ENCODE measurements around the gene MAPK14.

- TF ChIP-seq CLOCK (CRISPR knock-in tag; IDR thresholded peaks at IDR 0.05; ENCODE audit: borderline replicate concordance), result no peak
- TF ChIP-seq ZBTB2 (IDR thresholded peaks at IDR 0.05), result no peak
- no peak for TF ChIP-seq RAD51 (IDR thresholded peaks at IDR 0.05; ENCODE audit: borderline replicate concordance, low read depth)
- TF ChIP-seq, protein P1, sequence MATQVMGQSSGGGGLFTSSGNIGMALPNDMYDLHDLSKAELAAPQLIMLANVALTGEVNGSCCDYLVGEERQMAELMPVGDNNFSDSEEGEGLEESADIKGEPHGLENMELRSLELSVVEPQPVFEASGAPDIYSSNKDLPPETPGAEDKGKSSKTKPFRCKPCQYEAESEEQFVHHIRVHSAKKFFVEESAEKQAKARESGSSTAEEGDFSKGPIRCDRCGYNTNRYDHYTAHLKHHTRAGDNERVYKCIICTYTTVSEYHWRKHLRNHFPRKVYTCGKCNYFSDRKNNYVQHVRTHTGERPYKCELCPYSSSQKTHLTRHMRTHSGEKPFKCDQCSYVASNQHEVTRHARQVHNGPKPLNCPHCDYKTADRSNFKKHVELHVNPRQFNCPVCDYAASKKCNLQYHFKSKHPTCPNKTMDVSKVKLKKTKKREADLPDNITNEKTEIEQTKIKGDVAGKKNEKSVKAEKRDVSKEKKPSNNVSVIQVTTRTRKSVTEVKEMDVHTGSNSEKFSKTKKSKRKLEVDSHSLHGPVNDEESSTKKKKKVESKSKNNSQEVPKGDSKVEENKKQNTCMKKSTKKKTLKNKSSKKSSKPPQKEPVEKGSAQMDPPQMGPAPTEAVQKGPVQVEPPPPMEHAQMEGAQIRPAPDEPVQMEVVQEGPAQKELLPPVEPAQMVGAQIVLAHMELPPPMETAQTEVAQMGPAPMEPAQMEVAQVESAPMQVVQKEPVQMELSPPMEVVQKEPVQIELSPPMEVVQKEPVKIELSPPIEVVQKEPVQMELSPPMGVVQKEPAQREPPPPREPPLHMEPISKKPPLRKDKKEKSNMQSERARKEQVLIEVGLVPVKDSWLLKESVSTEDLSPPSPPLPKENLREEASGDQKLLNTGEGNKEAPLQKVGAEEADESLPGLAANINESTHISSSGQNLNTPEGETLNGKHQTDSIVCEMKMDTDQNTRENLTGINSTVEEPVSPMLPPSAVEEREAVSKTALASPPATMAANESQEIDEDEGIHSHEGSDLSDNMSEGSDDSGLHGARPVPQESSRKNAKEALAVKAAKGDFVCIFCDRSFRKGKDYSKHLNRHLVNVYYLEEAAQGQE (IDR thresholded peaks at IDR 0.05; ENCODE audit: borderline replicate concordance), result no peak
- TF ChIP-seq, protein P1 (CRISPR knock-in tag; IDR thresholded peaks at IDR 0.05; ENCODE audit: low read depth), result no peak
- TF ChIP-seq, protein P2, sequence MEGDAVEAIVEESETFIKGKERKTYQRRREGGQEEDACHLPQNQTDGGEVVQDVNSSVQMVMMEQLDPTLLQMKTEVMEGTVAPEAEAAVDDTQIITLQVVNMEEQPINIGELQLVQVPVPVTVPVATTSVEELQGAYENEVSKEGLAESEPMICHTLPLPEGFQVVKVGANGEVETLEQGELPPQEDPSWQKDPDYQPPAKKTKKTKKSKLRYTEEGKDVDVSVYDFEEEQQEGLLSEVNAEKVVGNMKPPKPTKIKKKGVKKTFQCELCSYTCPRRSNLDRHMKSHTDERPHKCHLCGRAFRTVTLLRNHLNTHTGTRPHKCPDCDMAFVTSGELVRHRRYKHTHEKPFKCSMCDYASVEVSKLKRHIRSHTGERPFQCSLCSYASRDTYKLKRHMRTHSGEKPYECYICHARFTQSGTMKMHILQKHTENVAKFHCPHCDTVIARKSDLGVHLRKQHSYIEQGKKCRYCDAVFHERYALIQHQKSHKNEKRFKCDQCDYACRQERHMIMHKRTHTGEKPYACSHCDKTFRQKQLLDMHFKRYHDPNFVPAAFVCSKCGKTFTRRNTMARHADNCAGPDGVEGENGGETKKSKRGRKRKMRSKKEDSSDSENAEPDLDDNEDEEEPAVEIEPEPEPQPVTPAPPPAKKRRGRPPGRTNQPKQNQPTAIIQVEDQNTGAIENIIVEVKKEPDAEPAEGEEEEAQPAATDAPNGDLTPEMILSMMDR (IDR thresholded peaks at IDR 0.05 in 2 of 3, conservative IDR thresholded peaks at IDR 0.05 in 1 of 3; ENCODE audit: insufficient read depth in 2 of 3, low read depth in 1 of 3, low read length in 3 of 3), result no peak
- no peak for TF ChIP-seq ZFP36 (IDR thresholded peaks at IDR 0.05; ENCODE audit: low read depth, low read length, partially characterized antibody)
- no peak for TF ChIP-seq TAF1 (IDR thresholded peaks at IDR 0.05; ENCODE audit: control insufficient read depth, extremely low read depth, insufficient read depth, low read length, severe bottlenecking)
Measured at GRCh38 chr6:36032261-36032660, 4.7 kb downstream of the MAPK14 start.
